ENCODE measurements around the gene FASTKD2.
A peak's percentile ranks its signal among the peaks of the same experiment; 100 is the strongest.

FASTKD2 gene

GRCh38 chr2:206798000-206798399 is 32.6 kb downstream of the FASTKD2 start:
- H3K4me2 ChIP-seq (ENCODE audit: low read depth, low read length): no peak overlapping the region

DNA sequence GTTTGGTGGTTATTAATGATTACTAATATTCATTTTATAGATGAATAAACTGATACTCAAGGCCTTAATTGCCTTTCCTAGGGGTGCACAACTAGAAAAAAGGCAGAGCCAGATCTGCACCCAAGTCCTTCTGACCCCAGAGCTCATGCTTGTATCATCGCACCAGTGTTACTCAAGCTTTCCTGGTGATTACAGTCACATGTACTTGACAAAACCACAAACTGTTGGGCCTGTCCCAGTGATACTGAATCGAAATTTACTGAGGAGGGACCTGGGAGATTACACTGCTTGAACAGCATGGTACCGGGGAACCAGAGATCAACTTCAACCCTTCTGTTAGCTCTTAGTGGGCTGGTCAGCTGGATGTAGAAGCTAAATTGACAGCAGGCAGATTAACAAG is 33.7 kb downstream of the FASTKD2 start:
- Histone ChIP-seq H3K36me3 (replicated peaks; ENCODE audit: insufficient read depth, low read length) (no peaks in the 10 kb centered on the region), H3K27me3 (replicated peaks; ENCODE audit: insufficient read depth, low read length) (no peaks in the 10 kb centered on the region)

More at GRCh38 chr2:206798000-206798399, 32.6 kb downstream of the FASTKD2 start:
- no peak overlapping the region for H3K27ac ChIP-seq (ENCODE audit: low read length)
- H3K27me3 ChIP-seq (replicated peaks; ENCODE audit: insufficient read depth, low read length): no peaks in the 10 kb centered on the region
- no peak overlapping the region for H2AFZ ChIP-seq (ENCODE audit: low read length)
- H3K36me3 ChIP-seq (replicated peaks; ENCODE audit: insufficient read depth, low read length): no peaks in the 10 kb centered on the region
- TF ChIP-seq EZH2phosphoT487 (IDR thresholded peaks at IDR 0.05; ENCODE audit: low read length) (no peak), EZH2 (optimal IDR thresholded peaks at IDR 0.05; ENCODE audit: low read depth, low read length) (no peak)
- TF ChIP-seq, protein P1, sequence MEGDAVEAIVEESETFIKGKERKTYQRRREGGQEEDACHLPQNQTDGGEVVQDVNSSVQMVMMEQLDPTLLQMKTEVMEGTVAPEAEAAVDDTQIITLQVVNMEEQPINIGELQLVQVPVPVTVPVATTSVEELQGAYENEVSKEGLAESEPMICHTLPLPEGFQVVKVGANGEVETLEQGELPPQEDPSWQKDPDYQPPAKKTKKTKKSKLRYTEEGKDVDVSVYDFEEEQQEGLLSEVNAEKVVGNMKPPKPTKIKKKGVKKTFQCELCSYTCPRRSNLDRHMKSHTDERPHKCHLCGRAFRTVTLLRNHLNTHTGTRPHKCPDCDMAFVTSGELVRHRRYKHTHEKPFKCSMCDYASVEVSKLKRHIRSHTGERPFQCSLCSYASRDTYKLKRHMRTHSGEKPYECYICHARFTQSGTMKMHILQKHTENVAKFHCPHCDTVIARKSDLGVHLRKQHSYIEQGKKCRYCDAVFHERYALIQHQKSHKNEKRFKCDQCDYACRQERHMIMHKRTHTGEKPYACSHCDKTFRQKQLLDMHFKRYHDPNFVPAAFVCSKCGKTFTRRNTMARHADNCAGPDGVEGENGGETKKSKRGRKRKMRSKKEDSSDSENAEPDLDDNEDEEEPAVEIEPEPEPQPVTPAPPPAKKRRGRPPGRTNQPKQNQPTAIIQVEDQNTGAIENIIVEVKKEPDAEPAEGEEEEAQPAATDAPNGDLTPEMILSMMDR (IDR thresholded peaks at IDR 0.05; ENCODE audit: low read length): no peak
- no peaks in the 10 kb centered on the region for H3F3A ChIP-seq (ENCODE audit: insufficient read depth, low read length)
- H4K20me1 ChIP-seq (ENCODE audit: insufficient read depth, low read length): no peaks in the 10 kb centered on the region
- H3K79me2 ChIP-seq (ENCODE audit: low read length): no peaks in the 10 kb centered on the region
- no peak overlapping the region for H3K9ac ChIP-seq (ENCODE audit: low read length)
- DNase-seq: peak; percentile 12
- H3K4me3 ChIP-seq (ENCODE audit: low read length): no peak overlapping the region
- H3K9me3 ChIP-seq (replicated peaks; ENCODE audit: insufficient read depth, low read length): no peaks in the 10 kb centered on the region
- peaks cover 10% of the 10 kb centered on the region for H3K4me1 ChIP-seq (ENCODE audit: low read length)
- no peaks in the 10 kb centered on the region for H3K9me2 ChIP-seq (replicated peaks; ENCODE audit: insufficient read depth, low read length)

GRCh38 chr2:206800506-206801417 is 35.4 kb downstream of the FASTKD2 start:
- H3K9me3 ChIP-seq (replicated peaks; ENCODE audit: insufficient read depth, low read length): no peaks in the 10 kb centered on the region
- peaks cover 10% of the 10 kb centered on the region for H3K4me1 ChIP-seq (ENCODE audit: low read length)
- H3K4me3 ChIP-seq (ENCODE audit: low read length): no peak overlapping the region
- no peak overlapping the region for H3K4me2 ChIP-seq (ENCODE audit: low read depth, low read length)
- H3F3A ChIP-seq (ENCODE audit: insufficient read depth, low read length): no peaks in the 10 kb centered on the region
- H2AFZ ChIP-seq (ENCODE audit: low read length): no peak overlapping the region
- no peak overlapping the region for H3K9ac ChIP-seq (ENCODE audit: low read length)
- TF ChIP-seq EZH2 (optimal IDR thresholded peaks at IDR 0.05; ENCODE audit: low read depth, low read length) (no peak), EZH2phosphoT487 (IDR thresholded peaks at IDR 0.05; ENCODE audit: low read length) (no peak)
- TF ChIP-seq, protein P1 (IDR thresholded peaks at IDR 0.05; ENCODE audit: low read length): peak; percentile 70
- no peaks in the 10 kb centered on the region for H4K20me1 ChIP-seq (ENCODE audit: insufficient read depth, low read length)
- no peak overlapping the region for H3K27ac ChIP-seq (ENCODE audit: low read length)
- H3K36me3 ChIP-seq (replicated peaks; ENCODE audit: insufficient read depth, low read length): no peaks in the 10 kb centered on the region
- H3K79me2 ChIP-seq (ENCODE audit: low read length): no peaks in the 10 kb centered on the region
- peak; percentile 65 for DNase-seq
- no peaks in the 10 kb centered on the region for H3K27me3 ChIP-seq (replicated peaks; ENCODE audit: insufficient read depth, low read length)
- no peaks in the 10 kb centered on the region for H3K9me2 ChIP-seq (replicated peaks; ENCODE audit: insufficient read depth, low read length)

More for the DNA sequence above, 33.7 kb downstream of the FASTKD2 start:
- H3K79me2 ChIP-seq (ENCODE audit: low read length): no peaks in the 10 kb centered on the region
- no peak overlapping the region for H3K4me2 ChIP-seq (ENCODE audit: low read depth, low read length)
- peaks cover 10% of the 10 kb centered on the region for H3K4me1 ChIP-seq (ENCODE audit: low read length)
- no peaks in the 10 kb centered on the region for H4K20me1 ChIP-seq (ENCODE audit: insufficient read depth, low read length)
- H3K4me3 ChIP-seq (ENCODE audit: low read length): no peak overlapping the region
- H2AFZ ChIP-seq (ENCODE audit: low read length): no peak overlapping the region
- H3K27ac ChIP-seq (ENCODE audit: low read length): no peak overlapping the region
- no peaks in the 10 kb centered on the region for H3F3A ChIP-seq (ENCODE audit: insufficient read depth, low read length)
- no peaks in the 10 kb centered on the region for H3K9me2 ChIP-seq (replicated peaks; ENCODE audit: insufficient read depth, low read length)
- H3K9me3 ChIP-seq (replicated peaks; ENCODE audit: insufficient read depth, low read length): no peaks in the 10 kb centered on the region
- no peak for TF ChIP-seq EZH2phosphoT487 (IDR thresholded peaks at IDR 0.05; ENCODE audit: low read length)
- TF ChIP-seq, protein P1 (IDR thresholded peaks at IDR 0.05; ENCODE audit: low read length): no peak
- TF ChIP-seq EZH2 (optimal IDR thresholded peaks at IDR 0.05; ENCODE audit: low read depth, low read length): no peak
- H3K9ac ChIP-seq (ENCODE audit: low read length): no peak overlapping the region
- DNase-seq: no peak
